HG02678 (cell line): ENCODE measurements around the gene ATM.

Experiments
- ATAC-seq: cut with Tn5 transposase; IDR thresholded peaks from one replicate; pipeline ENCODE4 v1.9.1; 2021; ENCODE audit warnings: mild to moderate bottlenecking, moderate library complexity; ENCODE audit not compliant: unreplicated experiment

Gene ATM

DNA sequence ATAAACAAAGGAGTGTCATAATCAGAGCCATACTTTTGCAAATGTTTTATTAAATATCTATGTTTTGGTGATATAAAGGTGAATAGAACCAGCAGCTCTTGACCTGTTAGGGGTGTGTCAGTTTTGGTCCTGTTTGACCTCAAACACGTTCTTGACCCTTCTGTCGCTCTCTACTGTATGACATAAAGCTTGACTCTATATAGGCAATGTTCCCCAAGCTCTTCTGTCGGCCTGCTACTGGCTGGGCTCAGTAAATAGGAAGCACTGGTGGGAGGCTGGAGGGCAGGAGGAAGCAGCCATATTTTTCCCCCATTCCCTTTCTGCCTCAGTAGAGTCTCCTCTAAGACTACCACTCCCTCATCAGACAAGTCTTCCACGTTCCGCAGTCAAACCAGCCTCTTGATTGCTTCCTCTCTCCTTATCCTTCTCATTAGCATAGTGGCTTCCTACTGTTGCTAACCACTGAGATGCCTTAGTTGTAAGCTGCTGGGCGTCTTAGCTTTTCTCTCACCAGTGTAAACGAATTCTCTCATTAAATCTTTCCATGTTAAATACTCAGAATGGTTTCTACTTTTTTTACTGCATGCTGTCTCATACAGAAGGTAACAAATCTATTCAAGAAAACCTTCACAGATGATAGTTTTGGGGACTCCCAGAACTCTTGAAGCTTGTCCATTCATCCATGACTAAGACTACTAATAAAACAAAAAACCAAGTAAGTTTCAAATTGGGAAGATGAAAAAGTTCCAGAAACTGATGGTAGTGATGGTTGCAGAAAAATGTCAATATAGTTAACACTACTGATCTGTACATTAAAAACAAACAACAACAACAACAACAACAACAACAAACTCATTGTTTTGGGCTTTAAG lies 3.7 kb upstream of the ATM start:
- ATAC-seq = no peak

DNA sequence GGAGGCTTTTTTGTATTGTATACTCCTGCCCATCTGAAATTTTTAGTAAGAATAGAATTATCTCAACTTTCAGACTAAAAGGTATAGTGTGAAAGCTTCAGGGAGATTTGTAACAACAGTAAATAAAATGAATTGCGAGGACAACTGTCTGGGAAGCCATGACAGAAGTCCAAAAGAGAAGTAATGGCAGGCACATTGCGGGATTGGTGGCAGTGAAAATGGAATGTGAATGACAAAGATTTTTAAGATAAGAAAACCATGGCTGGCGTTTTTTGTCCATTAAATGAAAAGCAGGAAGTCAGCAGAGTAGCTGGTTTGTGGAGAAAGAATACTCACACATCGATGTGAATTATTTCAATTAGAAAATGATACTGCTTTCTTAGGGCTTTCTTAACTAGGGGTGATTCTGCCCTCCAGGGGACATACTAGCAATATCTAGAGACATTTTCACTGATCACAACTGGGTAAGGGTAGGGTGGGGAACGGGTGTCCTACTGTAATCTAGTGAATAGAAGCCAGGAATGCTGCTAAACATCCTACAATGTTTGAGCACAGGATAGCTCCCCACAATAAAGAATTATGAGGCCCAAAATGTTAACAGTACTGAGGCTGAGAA lies 2.0 kb upstream of the ATM start:
- ATAC-seq = no peak

DNA sequence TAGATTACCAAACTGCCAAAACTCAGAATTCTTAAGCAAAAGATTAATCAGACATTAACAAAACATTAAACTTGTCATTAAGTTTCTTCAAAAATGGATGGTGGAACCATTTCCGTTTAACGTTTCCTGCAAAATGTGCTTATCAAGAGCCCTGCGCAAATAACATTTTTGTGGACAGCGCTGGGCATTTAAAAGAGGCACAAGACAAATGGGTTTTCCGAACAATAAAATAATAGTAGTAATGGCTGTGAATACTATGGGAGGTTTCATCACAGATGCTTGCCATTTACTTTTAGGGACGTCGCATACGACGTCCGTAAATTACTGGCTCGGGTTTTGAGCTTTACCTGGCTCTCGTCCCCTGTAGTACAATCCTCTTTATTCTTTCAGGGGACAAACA lies 1.5 kb upstream of the ATM start:
- ATAC-seq = no peak

DNA sequence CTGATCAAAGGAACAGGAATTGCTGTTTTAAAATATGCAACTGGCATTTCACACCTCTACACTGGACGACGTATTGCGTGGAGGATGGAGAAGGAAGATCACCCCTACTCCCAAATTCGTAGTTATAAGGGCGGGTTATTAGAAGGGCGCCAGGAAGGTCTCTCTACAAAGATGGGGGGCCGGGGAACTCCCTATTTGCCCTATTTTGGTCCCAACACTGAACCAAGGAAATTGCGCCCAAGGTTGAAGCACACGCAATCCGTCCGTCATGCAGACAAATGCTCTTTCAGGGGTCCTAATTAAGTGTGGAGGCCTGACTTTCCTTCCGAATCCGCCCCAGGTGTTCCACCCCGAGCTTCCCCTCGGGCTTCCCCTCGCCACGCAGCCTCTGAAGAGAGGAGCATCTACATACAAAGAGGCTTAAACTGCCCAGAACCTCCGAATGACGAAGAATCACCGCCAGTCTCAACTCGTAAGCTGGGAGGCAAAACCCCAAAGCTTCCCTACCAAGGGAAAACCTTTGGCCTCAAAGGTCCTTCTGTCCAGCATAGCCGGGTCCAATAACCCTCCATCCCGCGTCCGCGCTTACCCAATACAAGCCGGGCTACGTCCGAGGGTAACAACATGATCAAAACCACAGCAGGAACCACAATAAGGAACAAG lies 825 bp upstream of the ATM start:
- peak; percentile 0 for ATAC-seq

DNA sequence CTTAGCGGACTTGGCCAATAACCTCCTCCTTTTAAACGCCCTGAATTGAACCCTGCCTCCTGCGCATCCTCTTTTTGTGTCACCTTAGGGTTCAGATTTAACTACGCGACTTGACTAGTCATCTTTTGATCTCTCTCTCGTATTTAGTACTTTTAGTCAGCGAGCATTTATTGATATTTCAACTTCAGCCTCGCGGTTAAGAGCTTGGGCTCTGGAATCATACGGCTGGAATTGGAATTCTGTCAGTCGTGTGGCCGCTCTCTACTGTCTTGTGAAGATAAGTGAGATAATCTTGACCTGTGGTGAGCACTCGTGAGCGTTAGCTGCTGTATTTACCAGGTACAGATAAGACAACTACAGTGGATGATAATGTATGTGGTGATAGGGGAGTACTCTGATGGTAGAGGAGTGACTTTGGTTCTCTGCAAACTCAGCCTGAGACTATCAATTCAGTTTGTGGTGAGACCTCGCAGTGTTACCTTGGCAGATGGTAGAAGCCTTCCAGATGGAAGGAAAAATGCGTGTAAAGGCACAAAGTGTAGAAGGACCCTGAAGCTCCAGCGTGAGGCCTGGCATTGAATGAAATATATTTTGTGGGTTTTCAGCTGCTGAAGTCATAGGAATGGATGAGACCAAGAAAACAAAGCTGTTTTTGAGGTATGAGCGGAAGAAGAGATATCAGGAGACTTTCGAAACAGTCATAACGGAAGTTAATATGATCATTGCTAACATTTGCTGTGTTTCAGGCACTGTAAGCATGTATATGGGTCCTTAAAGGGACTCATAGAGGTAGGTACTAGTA lies 682 bp downstream of the ATM start:
- peak; percentile 24 for ATAC-seq

DNA sequence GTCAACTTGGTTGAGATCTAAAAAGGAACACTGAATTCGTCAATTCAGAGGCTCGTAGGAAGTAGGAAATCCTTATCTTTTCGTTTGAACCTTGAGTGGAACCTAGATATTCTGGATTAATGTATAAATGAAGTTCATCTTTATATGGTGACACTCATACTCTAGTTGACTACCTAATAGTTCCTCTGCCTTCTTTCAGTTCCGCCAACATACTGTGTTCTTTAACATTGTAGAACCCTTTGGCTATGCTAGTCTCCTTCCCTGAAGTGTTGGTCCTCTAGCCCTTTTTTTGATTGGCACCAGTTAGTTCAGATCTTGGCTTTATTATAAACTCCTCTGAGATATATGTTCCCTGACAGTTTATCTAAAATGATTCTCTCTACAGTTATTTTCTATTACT lies 1.5 kb downstream of the ATM start:
- ATAC-seq = no peak

DNA sequence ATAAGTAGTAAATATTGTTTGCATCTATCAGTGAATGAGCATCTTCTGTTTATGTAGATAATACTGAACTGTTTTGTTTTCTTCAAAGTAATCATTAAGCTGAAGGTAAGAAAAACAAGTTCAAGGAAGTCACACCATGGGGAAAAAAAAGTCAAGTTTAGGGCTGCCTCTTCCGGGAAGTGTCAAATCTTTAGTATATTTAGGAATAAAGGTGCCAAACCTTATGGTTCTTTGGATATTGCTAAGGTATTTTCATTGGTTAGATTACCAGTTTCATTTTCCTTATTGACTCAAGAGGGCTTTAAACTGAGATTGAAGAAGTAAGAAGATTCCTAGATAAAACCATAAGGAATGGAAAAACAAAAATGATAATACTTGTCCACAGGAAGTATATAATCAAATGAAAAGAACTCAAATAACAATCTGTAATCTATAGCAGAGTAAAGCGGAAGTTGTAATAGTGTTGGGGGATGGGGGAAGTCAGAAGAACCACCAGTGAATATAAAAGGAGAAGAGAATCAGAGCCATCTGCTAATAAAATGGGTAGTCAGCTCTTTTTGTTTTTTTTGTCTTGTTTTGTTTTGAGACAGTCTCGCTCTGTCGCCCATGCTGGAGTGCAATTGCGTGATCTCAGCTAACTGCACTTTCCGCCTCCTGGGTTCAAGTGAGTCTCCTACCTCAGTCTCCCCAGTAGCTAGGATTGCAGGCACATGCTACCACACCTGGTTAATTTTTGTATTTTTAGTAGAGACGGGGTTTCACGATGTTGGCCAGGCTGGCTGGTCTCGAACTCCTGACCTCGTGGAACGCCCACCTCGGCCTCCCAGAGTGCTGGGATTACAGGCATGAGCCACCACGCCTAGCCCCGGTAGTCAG lies 2.3 kb downstream of the ATM start:
- no peak for ATAC-seq

DNA sequence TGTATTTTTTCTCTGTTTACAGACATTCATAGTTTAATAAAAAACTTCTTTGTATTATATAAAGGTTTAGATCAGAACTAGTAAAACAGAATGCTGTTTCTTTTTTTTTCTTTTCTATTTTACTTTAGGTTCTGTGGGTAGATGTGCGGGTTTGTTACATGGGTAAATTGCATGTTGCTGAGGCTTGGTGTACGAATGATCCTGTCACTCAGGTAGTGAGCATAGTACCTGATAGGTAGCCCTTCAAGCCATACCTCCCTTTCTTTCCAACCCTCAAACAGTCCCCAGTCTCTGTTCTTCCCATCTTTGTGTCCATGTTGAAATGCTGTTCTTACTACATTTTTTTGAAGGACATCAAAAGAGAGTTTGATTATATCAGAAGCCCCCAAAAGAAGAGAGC lies 3.2 kb downstream of the ATM start:
- no peak for ATAC-seq

DNA sequence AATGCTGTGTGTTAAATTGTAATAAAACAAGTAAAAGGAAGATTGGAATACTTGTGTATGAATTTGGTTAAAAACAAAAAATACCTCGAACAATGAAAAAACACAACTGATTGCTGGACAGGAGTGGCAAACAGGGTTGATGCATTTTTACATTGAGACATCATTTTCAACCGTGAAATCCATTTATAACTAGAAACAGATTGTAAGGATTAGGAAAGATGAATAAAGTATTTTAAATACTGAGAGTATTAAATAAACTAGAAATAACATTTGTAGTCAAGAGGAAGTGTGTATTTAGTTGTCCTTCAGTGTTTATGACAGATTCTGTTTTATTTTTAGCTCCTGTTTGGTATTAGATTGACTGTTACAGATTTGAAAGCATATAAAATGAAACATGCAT lies 5.4 kb downstream of the ATM start:
- ATAC-seq = no peak

DNA sequence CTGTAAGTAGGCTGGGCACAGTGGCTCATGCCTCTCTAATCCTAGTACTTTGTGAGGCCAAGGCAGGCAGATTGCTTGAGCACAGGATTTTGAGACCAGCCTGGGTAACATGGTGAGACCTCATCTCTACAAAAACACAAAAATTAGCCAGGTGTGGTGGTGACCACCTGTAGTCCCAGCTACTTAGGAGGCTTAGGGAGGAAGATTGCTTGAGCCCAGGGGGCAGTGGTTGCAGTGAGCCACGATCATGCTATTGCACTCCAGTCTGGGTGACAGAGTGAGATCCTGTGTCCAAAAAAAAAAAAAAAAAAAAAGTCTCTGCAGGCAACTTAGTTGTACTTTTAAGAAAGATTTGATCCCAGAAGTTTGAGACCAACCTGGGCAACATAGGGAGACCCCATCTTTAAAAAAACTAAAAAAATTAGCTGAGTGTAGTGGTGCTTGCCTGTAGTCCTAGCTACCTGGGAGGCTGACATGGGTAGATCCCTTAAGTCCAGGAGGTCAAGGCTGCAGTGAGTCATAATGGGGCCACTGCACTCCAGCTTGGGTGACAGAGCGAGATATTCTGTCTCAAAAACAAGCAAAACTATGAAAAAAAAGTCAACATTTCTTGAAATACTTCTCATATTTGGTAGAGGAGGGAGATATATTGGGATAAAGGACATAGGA lies 10.5 kb downstream of the ATM start:
- ATAC-seq = no peak

DNA sequence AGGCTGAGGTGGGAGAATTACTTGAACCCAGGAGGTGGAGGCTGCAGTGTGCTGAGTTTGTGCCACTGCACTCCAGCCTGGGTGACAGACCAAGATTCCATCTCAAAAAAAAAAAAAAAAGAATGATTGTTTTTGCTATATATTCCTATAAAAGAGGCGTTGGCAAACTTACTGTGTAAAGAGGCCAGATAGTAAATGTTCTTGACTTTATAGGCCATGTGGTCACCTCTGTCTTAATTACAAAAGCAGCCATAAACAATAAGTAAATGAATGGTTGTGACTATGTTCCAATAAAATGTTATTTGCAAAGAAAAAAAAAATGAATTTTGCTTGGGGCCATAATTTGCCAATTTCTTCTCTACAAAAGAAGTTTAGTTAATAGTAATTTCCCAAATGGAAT lies 12.3 kb downstream of the ATM start:
- no peak for ATAC-seq

DNA sequence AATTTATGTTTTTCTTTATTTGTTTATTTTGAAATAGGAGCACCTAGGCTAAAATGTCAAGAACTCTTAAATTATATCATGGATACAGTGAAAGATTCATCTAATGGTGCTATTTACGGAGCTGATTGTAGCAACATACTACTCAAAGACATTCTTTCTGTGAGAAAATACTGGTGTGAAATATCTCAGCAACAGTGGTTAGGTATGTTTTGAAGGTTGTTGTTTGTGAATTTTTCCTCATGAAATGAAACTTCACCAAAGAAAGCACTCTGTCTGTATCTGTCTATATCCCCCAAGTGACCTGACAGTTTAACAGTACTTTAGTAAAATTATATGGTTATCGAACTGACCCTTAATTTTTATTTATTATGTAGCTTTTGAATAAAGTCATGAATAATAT lies 12.8 kb downstream of the ATM start:
- ATAC-seq = no peak

DNA sequence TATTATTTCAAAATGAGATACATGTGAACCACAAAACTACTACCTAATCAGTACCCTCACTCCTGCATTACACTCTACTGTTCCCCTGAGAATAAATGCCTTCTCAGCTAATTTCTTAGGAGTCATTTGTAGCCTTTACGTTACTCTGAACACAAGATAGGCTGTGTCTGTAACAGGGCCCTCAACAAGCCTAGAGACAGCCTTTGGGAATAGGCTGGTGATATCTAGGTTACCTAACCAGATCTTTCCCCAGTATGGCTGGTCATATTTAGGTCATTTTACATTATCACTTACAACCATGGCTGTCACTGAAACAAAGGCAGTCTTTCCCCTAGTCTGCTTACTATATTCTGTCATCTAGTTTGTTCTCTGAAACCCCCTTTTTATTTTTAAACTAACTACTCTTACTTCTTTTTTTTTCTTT lies 14.2 kb downstream of the ATM start:
- ATAC-seq = peak; percentile 49

DNA sequence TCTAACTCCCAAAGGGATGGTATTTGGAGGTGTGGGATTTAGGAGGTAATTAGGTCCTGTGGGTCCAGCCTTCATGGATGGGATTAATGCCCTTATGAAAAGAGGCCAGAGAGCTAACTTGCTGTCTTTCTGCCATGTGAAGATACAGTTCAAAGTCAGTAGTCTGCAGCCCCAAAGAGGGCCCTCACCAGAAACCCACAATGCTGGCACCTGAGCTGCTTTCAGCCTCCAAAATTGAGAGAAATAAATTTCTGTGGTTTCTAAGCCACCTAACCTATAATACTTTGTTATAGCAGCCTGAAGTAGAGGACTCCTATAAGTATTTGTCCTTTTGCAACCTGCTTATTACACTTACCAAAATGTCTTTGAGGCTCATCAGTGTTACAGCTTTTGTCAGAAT lies 16.2 kb downstream of the ATM start:
- ATAC-seq = no peak

DNA sequence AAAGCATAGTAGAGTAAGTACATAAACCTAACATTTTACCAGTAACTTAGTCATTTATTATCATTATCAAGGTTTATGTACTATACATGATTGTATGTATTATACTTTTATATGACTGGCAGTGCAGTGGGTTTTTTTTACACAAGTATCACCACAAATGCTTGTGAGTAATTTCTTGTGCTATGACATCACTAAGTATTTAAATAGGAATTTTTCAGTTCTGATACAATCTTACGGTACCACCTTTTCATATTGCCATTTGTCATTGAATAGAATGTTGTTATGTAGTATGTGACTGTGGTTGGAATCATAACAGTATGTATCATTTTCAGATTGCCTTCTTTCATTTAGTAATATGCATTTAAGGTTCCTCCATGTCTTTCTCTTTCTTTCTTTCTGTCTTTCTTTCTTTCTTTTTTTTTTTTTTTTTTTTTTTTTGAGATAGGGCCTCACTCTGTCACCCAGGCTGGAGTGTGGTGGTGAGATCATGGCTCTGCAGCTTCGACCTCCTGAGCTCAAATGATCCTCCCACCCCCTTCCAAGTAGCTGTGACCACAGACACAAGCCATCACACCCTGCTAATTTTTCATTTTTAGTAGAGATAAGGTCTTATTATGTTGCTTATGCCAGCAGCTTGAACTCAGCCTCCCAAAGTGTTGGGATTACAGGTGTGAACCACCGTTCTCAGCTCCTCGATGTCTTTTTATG lies 18.6 kb downstream of the ATM start:
- no peak for ATAC-seq

DNA sequence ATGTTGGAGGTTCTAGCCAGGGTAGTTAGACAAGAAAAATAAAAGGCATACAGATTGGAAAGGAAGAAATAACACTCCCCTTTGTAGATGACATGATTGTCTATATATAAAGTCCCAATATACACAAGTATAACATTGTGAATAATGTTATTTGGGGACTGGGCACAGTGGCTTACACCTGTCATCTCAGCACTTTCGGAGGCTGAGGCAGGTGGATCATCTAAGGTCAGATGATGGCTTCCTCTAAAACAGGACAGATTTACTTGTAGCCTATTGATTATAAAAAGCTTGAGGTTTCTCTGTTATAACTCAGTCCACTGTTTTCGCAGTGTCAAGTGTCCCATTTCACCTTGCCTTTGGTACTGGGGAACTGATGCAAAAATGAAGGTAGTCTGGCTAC lies 19.6 kb downstream of the ATM start:
- ATAC-seq = no peak

DNA sequence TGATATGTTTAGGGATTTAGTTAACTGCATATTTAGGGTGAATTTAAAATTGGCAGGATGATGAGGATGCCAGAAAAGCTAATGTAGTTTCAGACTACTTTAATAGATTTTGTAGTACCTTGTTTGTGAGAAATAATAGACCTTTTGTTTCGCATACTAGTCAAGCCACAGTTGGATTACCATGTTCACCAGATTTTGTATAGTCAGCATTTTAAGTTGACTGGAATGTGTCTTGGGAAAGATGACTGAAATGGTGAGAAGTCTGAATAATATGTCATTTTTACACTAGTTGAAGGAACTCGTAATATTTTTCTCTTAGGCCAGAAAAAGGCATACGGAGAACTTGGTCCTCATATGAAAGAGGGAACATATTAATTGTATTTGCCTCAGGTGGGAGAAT lies 23.4 kb downstream of the ATM start:
- no peak for ATAC-seq

DNA sequence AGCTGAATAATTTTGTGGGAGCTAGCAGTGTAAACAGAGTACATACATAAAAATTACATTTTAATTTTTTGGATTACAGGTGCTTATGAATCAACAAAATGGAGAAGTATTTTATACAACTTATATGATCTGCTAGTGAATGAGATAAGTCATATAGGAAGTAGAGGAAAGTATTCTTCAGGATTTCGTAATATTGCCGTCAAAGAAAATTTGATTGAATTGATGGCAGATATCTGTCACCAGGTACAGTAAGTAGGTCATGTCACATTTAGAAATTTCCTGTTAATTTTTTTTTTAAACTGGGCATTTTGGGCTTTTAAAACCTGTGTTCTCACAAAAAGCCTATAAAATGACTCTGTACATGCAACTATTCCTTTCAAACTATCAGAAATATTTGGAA lies 24.0 kb downstream of the ATM start:
- no peak for ATAC-seq

DNA sequence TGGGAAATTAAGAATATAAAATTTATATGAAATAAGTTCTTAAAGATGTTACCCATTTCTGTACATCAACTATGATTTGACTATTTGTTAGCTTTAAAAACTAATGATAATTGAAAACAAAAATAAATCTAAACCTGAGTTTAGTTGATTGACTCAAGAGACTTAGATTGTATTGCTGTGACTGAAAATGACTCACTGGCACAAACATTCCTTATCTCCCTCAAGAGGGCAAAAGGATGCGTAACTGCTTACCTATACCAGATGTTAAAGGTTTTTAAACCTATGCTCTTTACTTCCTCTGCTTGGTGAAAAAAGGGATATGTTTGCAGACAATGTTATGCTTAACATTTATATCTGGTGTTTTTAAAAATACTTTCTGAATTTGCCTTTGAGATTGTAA lies 30.3 kb downstream of the ATM start:
- ATAC-seq = no peak
